A673 (cell line): Measurements from ENCODE around the gene BDKRB1. TPM values are rescaled to one million over a fixed set of nuclear protein-coding genes. Genes with fewer than 3 reads are reported as not detected.

Experiments used
- BruUV-seq: library from RNA; stranded (reverse); fragments of 400-500 nt; replicated peaks from 2 replicates; lab custom pipeline; 2021; lab: Mats Ljungman, UMichigan
- CTCF ChIA-PET: fragments of 300-600 bp; sonication (Branson Sonifier 250); formaldehyde crosslinking; loops from one replicate; lab custom pipeline; 2022; ENCODE audit warnings: antibody characterized with exemption; lab: Charles Lee
- POLR2A ChIA-PET: fragments of 300-600 bp; sonication (Branson Sonifier 250); formaldehyde crosslinking; loops from one replicate; lab custom pipeline; 2022; ENCODE audit warnings: antibody characterized with exemption; ENCODE audit not compliant: low non-redundant PET; lab: Charles Lee
- DNase-seq: peaks from one replicate; pipeline ENCODE4 v3.0.0-alpha.2; 2015; ENCODE audit warnings: low spot score
- H3K27ac ChIP-seq: fragments of 200-600 bp; sonication (generic); 2 replicates; pipeline ENCODE4 v1.5.1; 2016; ENCODE audit warnings: mixed run types, low read depth, mild to moderate bottlenecking, mixed read lengths, antibody characterized with exemption, low read length; ENCODE audit not compliant: poor library complexity, severe bottlenecking
- H3K27me3 ChIP-seq: fragments of 200-600 bp; sonication (generic); replicated peaks from 2 replicates; pipeline ENCODE4 v1.6.1; 2017; ENCODE audit warnings: mixed run types, low read depth, mild to moderate bottlenecking, mixed read lengths, antibody characterized with exemption, low read length; ENCODE audit not compliant: insufficient read depth, poor library complexity
- H3K36me3 ChIP-seq: fragments of 200-600 bp; sonication (generic); 2 replicates; pipeline ENCODE4 v1.6.1; 2016; ENCODE audit warnings: mixed run types, mild to moderate bottlenecking, mixed read lengths, antibody characterized with exemption, low read length; ENCODE audit not compliant: insufficient read depth, poor library complexity, severe bottlenecking
- H3K4me1 ChIP-seq: fragments of 200-600 bp; sonication (generic); 2 replicates; pipeline ENCODE4 v1.6.1; 2017; ENCODE audit warnings: mixed run types, mild to moderate bottlenecking, mixed read lengths, antibody characterized with exemption, low read length; ENCODE audit not compliant: insufficient read depth, poor library complexity, severe bottlenecking
- H3K4me3 ChIP-seq: fragments of 200-600 bp; sonication (generic); 2 replicates; pipeline ENCODE4 v1.5.1; 2016; ENCODE audit warnings: low read depth, mixed run types, mild to moderate bottlenecking, mixed read lengths, low read length; ENCODE audit not compliant: poor library complexity, severe bottlenecking
- H3K9me3 ChIP-seq: fragments of 200-600 bp; sonication (generic); 2 replicates; pipeline ENCODE4 v1.6.1; 2016; ENCODE audit warnings: mixed run types, low read depth, mild to moderate bottlenecking, mixed read lengths, antibody characterized with exemption, low read length; ENCODE audit not compliant: poor library complexity, severe bottlenecking
- EZH2 ChIP-seq: fragments of 200-600 bp; sonication (generic); IDR thresholded peaks from 2 replicates; pipeline ENCODE4 v1.6.1; 2017; ENCODE audit warnings: borderline replicate concordance, low read depth, mild to moderate bottlenecking, mixed read lengths, antibody characterized with exemption, low read length; ENCODE audit not compliant: poor library complexity, severe bottlenecking
- intact Hi-C: fragments of 100-400 bp; cut with micrococcal nuclease; formaldehyde crosslinking; loops from one replicate; pipeline ENCODE4 v1.10.0; 2022; ENCODE audit not compliant: unreplicated experiment
- total RNA-seq: library from RNA; stranded (reverse); gene quantifications from 2 replicates; pipeline ENCODE4 v1.2.3, GENCODE V29; 2021
- TF ChIP-seq, protein P1 (sequence below): fragments of 300-800, 200-600 bp; sonication (generic); conservative IDR thresholded peaks from 2 replicates; pipeline ENCODE4 v1.5.1; 2017; ENCODE audit warnings: low read depth, mild to moderate bottlenecking, antibody characterized with exemption, low read length, moderate library complexity, mixed read lengths

BDKRB1 gene
- total RNA-seq, 1 experiment from 2014 or later: not detected

DNA sequence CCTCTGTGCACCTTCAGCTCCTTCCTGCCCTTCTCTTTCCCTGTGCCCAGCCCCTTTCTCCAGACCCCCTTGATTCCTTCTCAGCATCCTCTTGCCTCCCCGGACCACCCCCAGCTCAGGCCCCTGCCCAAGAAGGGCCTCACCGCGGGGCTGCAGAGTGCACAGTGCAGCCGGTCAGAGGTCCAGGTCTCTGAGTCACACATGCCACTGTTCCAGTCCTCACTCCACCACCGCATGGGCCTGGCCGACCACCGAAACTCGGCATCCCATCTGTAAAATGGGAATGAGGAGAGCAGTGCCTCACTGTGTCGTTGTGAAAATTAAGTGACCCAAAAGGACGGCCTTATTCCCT lies 13.3 kb downstream of the BDKRB1 start:
- no TSS peak for BruUV-seq
- TF ChIP-seq EZH2: no peak
- TF ChIP-seq, protein P1, sequence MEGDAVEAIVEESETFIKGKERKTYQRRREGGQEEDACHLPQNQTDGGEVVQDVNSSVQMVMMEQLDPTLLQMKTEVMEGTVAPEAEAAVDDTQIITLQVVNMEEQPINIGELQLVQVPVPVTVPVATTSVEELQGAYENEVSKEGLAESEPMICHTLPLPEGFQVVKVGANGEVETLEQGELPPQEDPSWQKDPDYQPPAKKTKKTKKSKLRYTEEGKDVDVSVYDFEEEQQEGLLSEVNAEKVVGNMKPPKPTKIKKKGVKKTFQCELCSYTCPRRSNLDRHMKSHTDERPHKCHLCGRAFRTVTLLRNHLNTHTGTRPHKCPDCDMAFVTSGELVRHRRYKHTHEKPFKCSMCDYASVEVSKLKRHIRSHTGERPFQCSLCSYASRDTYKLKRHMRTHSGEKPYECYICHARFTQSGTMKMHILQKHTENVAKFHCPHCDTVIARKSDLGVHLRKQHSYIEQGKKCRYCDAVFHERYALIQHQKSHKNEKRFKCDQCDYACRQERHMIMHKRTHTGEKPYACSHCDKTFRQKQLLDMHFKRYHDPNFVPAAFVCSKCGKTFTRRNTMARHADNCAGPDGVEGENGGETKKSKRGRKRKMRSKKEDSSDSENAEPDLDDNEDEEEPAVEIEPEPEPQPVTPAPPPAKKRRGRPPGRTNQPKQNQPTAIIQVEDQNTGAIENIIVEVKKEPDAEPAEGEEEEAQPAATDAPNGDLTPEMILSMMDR: no peak
- no peak for DNase-seq
- intact Hi-C loops: no loop called here
- H3K36me3 ChIP-seq: no peaks in the 10 kb centered on the region
- H3K27ac ChIP-seq: no peak overlapping the region
- peaks cover 28% of the 10 kb centered on the region for H3K4me1 ChIP-seq
- H3K27me3 ChIP-seq: no peaks in the 10 kb centered on the region
- H3K4me3 ChIP-seq: no peak overlapping the region
- POLR2A ChIA-PET: interaction anchor here (0.6 kb wide), 1 partner anchor 65 kb away, joined by 3 read pairs; the partner anchor contains the start of gene BDKRB2
- CTCF ChIA-PET: no interaction called here
- no peaks in the 10 kb centered on the region for H3K9me3 ChIP-seq

DNA sequence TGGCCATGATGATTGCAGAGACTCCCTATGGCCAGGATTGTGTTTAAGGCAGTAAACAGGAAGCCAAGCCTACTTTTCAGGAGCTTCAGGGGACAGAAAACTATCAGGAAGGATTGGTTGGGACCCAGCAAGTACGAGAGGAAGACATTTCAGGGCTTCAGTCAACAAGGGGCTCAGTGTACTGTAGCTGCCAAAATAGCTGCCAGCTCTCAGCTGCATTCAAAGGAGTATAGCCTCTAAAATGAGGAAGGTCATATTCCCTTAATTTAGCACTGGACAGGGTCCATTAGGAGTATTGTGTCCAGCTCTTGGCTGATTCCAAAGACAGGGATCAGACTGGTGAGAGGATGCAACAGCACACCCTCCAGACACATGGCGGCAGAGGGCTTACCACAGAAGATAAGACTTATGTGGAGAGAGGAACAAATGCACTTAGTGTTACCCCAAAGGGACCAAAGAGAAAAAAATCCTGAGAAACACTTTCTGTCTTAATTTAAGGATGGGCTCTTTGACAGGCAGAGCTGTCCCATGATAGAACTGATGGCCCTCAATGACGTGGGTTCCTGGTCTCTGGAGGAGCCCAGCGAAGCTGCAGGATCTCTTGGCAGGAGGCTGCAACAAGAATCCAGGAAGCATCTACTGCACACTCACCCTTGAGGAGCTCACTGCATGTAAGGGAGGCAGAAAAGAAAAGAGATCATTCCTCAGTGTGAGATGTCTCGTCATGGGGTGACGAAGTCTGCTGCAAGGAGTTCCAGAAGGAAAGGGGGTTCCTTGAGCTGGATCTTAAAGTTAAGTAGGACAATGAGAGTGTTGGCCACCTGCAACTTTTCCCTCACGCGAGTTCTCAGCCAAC lies 14.8 kb downstream of the BDKRB1 start:
- no peak overlapping the region for H3K27ac ChIP-seq
- H3K36me3 ChIP-seq: no peaks in the 10 kb centered on the region
- intact Hi-C loops: loop anchor here (10.0 kb wide), 1 partner anchor 706 kb away; no protein-coding TSS in a partner anchor
- H3K4me1 ChIP-seq: peaks cover 19% of the 10 kb centered on the region
- no peak for DNase-seq
- ChIA-PET POLR2A (no interaction called here), CTCF (no interaction called here)
- no peaks in the 10 kb centered on the region for H3K9me3 ChIP-seq
- no peaks in the 10 kb centered on the region for H3K27me3 ChIP-seq
- BruUV-seq: no TSS peak
- H3K4me3 ChIP-seq: no peak overlapping the region
- TF ChIP-seq EZH2: no peak
- TF ChIP-seq, protein P1: no peak

DNA sequence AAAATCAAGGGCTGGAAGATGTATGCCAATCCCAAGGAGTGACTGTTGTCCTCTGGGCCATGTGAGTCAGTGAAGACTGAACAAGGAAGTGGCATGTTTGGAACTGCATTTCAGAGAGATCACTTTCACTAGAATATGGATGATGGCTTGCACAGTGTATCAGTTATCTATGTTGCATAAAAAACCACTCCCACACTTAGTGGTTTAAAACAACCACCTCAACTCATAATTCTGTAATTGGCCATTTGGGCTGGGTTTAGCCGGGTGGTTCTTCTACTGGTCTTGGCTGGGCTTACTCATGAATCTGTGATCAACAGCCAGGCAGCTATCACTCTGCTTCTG lies 15.4 kb downstream of the BDKRB1 start:
- CTCF ChIA-PET: no interaction called here
- Histone ChIP-seq H3K36me3 (no peaks in the 10 kb centered on the region), H3K27me3 (no peaks in the 10 kb centered on the region), H3K4me3 (no peak overlapping the region), H3K27ac (no peak overlapping the region), H3K9me3 (no peaks in the 10 kb centered on the region), H3K4me1 (peaks cover 17% of the 10 kb centered on the region)
- POLR2A ChIA-PET: no interaction called here
- no peak for DNase-seq
- no TSS peak for BruUV-seq
- intact Hi-C loops: loop anchor here (10.0 kb wide), 1 partner anchor 707 kb away; no protein-coding TSS in a partner anchor
- TF ChIP-seq, protein P1: no peak
- no peak for TF ChIP-seq EZH2
